Measurements from ENCODE around the gene INCA1.

The INCA1 gene

DNA sequence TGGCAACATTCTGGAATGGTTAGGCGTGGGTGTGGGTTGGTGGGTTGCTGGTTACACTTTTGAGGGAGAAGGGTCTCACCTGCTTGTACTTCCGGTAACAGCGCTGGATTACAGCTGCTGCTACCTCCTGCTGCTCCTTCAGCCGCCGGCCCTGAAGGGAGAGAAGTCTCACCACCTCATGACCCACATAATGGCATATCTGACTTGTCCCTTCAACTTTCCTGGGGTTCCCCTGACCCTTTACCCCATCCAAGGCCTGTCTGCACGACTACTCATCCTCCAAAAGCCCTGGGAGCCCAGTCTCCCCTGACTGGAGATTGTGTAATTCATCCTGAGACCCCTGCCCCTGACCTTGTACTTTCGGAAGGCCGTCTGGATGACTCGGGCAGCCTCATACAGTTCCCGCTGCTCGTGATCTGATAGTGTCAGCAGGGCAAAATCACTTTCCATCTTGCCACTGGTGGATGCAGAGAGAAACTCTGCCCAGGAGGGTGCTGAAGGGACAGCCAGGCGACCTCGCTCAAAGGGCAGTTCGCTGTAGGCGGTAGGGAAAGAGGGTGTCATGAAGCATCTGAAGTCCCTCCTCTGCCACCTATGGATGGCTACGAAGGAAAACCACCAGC is 27.7 kb downstream of the INCA1 start:
- DNase-seq = no peak

GRCh38 chr17:4969047-4969550 is 28.2 kb downstream of the INCA1 start:
- no peak for DNase-seq

DNA sequence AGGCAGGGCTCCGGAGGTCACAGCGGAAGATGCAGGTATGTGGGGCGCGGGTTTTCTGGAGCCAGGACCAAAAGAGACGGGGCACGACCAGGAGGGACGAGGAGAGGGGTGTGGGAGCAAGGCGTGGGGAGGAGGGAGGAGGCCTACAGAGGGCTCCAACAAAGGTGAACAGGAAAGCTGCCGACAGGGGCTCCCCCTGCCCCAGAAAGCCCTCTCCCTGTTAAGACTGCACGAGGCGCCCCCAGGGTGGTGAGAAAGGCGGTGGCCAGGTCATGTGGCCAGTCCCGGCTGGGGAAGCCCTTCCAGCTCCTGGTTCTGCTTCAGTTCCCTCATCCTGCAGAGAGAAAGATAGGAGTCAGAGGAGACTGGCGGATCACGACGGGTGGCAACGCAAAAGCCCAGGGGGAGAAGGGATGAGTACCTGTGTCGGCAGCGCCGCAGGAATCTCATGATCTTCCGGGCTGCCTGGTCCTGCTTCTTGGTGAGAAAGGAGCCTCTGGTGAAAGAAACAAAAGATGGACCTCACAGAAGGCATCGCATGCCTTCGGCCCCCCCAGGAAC is 28.8 kb downstream of the INCA1 start:
- no peak for DNase-seq

DNA sequence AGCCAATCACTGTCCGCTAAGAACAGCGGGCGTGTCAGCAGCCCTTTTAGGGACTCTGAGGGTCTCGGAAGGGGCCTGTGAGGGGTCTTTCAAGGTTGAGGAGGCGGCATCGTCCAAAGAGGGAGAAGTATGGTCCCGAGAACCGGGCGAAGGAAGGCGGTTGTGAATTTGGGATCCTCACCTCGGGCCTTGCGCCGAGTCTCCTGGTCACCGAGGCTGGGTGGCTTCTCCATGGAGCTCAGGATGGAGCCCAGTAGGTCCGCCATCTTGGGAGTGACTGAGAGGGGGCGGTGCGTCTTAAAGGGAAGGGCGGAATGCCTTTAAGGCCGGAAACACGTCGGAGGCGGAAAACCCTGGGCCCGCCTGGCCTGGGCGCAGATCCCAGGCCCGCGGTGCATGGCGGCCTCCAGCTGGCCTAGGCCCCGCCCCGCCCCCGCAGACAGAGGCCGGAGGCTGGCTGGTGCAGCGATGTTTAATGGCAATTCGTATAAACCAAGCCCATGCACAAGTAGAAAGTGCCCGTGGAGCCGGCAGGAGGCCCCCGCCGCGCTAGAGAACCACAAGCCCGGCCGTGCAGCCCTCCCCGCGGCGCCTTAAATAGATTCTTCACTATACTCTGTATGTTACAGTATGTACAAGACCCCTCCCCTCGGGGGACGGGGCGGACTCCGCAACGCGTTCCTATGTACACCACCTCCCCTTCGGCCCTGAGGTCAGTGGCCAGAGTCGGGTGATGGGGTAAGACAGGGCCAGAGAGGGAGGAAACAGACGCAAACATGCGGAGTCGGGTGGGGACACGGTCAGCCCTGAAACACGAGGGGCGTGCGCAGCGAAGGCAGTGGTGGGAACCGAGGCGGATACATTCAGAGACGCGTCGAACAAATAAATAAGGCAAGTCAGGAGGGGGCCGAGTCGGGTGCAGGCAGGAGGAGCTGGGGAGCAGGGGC is 29.5 kb downstream of the INCA1 start, which contains the start of gene SPAG7:
Gene SPAG7, minus strand, starts transcription at position 279 of the 947 bp plus-strand sequence. Its CDS starts 13 bp downstream, at position 266.
- peak; percentile 96 for DNase-seq

- peak; percentile 100 for DNase-seq
Observed at GRCh38 chr17:4966844-4967538, 30.3 kb downstream of the INCA1 start.

GRCh38 chr17:4965311-4965986 is 31.9 kb downstream of the INCA1 start:
- DNase-seq = no peak

GRCh38 chr17:4960279-4960922 is 36.9 kb downstream of the INCA1 start:
- no peak for DNase-seq

GRCh38 chr17:4959261-4959965 is 37.9 kb downstream of the INCA1 start:
- DNase-seq = no peak

- DNase-seq = peak; percentile 28
Observed at GRCh38 chr17:4958102-4958501, 39.2 kb downstream of the INCA1 start.

DNA sequence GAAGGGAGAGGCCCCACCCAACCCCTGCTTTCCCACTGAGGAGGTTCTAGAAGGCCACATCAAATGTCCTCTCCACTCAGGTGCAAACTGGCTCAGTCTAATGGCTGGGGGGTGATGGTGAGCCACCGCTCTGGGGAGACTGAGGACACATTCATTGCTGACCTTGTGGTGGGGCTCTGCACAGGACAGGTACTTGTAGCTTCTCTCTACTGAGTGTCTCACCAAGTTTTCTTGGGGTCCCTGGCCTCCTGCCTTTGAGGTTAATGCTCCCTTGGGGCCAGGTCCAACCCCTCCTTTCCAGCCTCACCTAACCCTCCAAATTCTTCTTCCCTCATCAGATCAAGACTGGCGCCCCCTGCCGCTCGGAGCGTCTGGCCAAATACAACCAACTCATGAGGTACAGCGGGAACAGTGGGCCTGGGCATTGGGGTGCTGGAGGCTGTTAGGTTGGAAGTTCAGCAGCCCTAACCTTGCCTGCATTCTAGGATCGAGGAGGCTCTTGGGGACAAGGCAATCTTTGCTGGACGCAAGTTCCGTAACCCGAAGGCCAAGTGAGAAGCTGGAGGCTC is 40.7 kb downstream of the INCA1 start:
- DNase-seq = no peak

GRCh38 chr17:4955091-4955490 is 42.2 kb downstream of the INCA1 start:
- no peak for DNase-seq

DNA sequence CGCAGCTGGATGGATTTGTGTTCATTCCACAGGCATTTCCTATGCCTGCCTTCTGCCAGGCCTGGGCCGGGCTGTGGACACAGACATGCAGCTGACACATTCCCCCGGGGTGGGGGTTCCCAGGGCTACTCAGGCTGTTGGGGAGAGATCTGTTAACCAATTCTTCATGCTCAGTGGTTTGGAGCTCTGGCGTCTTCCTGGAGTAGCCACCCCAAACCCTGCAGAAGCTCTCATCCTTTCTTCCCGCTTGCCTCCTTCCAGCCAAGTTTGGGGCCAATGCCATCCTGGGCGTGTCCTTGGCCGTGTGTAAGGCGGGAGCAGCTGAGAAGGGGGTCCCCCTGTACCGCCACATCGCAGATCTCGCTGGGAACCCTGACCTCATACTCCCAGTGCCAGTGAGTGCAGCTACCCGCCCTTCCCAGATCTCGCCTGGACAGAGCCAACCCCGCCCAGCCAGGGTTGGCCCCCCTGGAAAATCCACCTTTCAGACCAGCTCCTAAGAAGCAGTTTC is 43.8 kb downstream of the INCA1 start:
- DNase-seq = no peak

DNA sequence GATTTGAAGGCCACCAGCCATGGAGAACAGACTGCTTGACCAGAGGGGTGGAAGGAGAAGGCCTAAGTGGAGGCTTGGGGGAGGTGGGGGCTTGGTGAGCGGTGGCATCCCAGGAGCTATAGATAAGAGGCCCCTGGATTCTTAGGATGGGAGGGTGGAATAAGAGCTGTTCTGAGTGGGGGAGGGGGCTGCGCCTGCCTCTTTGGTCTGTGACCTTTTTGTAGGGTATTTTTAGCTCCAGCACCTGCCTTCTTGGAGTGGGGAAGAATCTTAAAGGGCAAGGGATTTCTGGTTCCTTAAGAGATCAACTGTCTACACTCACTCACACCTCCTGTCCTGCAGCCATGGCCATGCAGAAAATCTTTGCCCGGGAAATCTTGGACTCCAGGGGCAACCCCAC is 45.8 kb downstream of the INCA1 start:
- DNase-seq = no peak

DNA sequence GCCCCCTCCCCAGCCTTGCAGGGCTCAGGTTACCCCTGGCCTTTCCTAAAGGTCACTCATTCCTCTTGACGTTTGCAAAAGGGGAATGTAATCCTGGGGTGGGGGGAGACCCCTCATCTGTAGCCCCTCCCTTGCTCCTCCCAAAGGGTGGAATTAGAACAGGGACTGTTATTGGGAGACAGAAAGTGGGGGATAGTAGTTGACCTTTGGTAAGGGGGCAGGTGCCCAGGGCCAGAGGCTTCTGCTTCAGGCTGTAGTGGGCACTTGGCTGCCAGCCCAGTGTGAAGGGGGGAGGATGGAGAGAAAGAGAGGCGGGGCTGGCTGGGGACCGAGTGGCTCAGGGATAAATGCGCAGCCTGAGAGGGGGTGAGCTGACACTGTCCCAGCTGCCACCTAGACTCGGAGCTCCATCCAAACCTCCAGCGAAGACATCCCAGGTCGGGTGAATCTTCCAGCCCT is 46.5 kb downstream of the INCA1 start, which contains the start of gene ENO3:
Gene ENO3, plus strand, starts transcription at position 374 of the 459 bp plus-strand sequence. CDS start 711 bp downstream, outside the sequence.
- peak; percentile 71 for DNase-seq

GRCh38 chr17:4950075-4950745 is 47.1 kb downstream of the INCA1 start:
- peak; percentile 36 for DNase-seq

DNA sequence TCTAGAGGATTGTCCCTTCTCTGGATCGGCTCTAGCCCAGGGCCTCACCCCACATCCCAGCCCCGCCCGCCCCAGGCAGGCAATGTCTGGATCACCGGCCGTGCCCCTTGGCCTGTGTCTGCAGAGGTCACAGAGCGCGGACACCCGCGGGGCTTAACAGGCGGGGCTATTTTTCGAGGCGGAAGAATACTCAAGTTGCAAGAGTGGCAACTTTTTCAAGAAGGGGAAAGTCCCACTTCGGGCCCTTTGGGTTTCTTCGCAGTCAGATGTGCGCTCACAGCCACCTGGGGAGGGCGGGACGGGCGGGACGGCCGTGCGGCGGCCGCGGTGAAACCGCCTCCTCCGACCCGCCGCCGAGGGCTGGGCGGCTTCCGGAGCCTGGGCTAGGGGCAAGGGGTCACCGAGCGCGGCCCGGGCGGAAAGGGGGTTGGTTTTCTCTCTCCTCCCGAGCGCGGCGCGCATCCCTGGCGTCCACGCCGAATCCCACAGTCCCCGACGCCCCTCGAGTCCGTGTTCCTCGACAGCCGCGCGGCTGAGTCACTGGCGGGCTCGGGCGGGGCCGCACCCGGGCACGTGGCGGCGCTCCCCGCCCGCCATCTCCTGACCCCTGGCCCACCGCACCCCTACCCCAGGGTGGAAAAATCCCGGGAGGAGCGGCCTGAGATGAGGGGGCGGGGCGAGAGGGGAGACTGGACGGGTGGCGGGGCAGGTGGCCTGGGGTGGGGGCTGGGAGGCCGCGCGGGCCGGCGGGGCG is 47.8 kb downstream of the INCA1 start:
- peak; percentile 62 for DNase-seq

- DNase-seq = peak; percentile 77
Observed at GRCh38 chr17:4948931-4949320, 48.4 kb downstream of the INCA1 start.

- DNase-seq = peak; percentile 83
Observed at GRCh38 chr17:4948166-4948930, 49.0 kb downstream of the INCA1 start, which contains the start of gene PFN1. Gene PFN1, minus strand, starts transcription at chr17:4948530. Its CDS starts 136 bp downstream, at chr17:4948394.

Data from NCI-H1105 treated with DMSO at 0.1 percent for 48 hours (cell line).